ENCODE measurements around the gene TOLLIP. TPM values are rescaled to one million over a fixed set of nuclear protein-coding genes. Genes with fewer than 3 reads are reported as not detected.

Gene TOLLIP
- total RNA-seq, 2 donors from 2014 or later, result 44.1 to 46.4 TPM

GRCh38 chr11:1230456-1231395, 78.7 kb downstream of the TOLLIP start:
- intact Hi-C loops (cut with DNase I), result no loop called here
- peak; percentile 76 for DNase-seq (ENCODE audit: low spot score)

GRCh38 chr11:1230121-1230455, 79.3 kb downstream of the TOLLIP start:
- DNase-seq (ENCODE audit: low spot score), result peak; percentile 79
- intact Hi-C loops (cut with DNase I), result no loop called here

GRCh38 chr11:1229471-1230120, 79.8 kb downstream of the TOLLIP start:
- DNase-seq (ENCODE audit: low spot score), result peak; percentile 74
- intact Hi-C loops (cut with DNase I), result no loop called here

GRCh38 chr11:1228921-1229451, 80.4 kb downstream of the TOLLIP start:
- intact Hi-C loops (cut with DNase I), result no loop called here
- DNase-seq (ENCODE audit: low spot score), result peak; percentile 78

- intact Hi-C loops (cut with DNase I), result no loop called here
- peak; percentile 69 for DNase-seq (ENCODE audit: low spot score)
Measured at GRCh38 chr11:1228101-1228821, 81.2 kb downstream of the TOLLIP start.

GRCh38 chr11:1227551-1228100, 81.8 kb downstream of the TOLLIP start:
- peak; percentile 58 for DNase-seq (ENCODE audit: low spot score)
- intact Hi-C loops (cut with DNase I), result no loop called here

GRCh38 chr11:1226986-1227550, 82.4 kb downstream of the TOLLIP start:
- intact Hi-C loops (cut with DNase I), result no loop called here
- DNase-seq (ENCODE audit: low spot score), result peak; percentile 66

GRCh38 chr11:1226226-1226985, 83.0 kb downstream of the TOLLIP start:
- intact Hi-C loops (cut with DNase I), result no loop called here
- peak; percentile 64 for DNase-seq (ENCODE audit: low spot score)

GRCh38 chr11:1225386-1226225, 83.8 kb downstream of the TOLLIP start:
- intact Hi-C loops (cut with DNase I), result no loop called here

GRCh38 chr11:1224491-1225385, 84.7 kb downstream of the TOLLIP start:
- intact Hi-C loops (cut with DNase I), result no loop called here
- DNase-seq (ENCODE audit: low spot score), result peak; percentile 72

More at GRCh38 chr11:1225386-1226225, 83.8 kb downstream of the TOLLIP start:
- DNase-seq (ENCODE audit: low spot score), result peak; percentile 67

Small RNA genes within 50 kb of the gene (microRNA-seq; reads per million reads assigned to microRNA genes)
- gene MIR6744 (ENCODE audit: borderline microRNAs expressed in 2 of 2), result 0 reads per million in 2 donors

Other genes starting within 250 kb of the TOLLIP start
- under 1 TPM in 1 of 2 donors, not detected in 1; 0.05 TPM for gene MUC2, start 234.8 kb downstream of the TOLLIP start, total RNA-seq
- gene MUC5AC, start 151.7 kb downstream of the TOLLIP start, total RNA-seq, result not detected
- under 1 TPM in 1 of 2 donors, not detected in 1; 0.69 TPM for gene MUC5B, start 86.6 kb downstream of the TOLLIP start, total RNA-seq
- gene BRSK2, start 80.3 kb upstream of the TOLLIP start, total RNA-seq, result 1 to 10 TPM in 1 of 2 donors, under 1 TPM in 1; 0.81 to 1.0 TPM
- 10 to 100 TPM; 47.5 to 57.2 TPM for gene MOB2, start 177.1 kb upstream of the TOLLIP start, total RNA-seq

All from posterior vena cava (tissue), 2 donors.